ENCODE data around the gene ARHGAP6. TPM values are rescaled to one million over a fixed set of nuclear protein-coding genes. Genes with fewer than 3 reads are reported as not detected.

The ARHGAP6 gene
- total and polyA plus RNA-seq, 7 donors: 1.8 to 20.6 (median 6.4) TPM

DNA sequence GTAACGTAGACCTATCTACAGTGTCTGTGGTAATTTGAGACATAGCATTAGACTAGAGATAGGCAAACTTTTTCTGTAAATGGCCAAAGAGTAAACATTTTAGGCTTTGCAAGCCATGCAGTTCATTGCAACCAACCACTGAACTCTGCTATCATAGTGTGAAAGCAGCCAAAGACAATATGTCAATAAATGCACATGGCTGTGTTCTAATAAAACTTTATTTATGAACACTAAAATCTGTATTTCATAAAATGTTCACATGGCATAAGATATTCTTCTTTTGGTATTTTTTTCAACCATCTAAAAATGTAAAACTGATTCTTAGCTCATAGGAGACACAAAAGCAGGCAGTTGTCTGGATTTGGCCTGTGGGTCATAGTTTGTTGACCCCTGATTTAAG is 251.6 kb downstream of the ARHGAP6 start:
- Histone ChIP-seq H3K4me3 (no peak overlapping the region), H3K36me3 (ENCODE audit: insufficient read depth in 1 of 2, low read depth in 1 of 2) (no peaks in the 10 kb centered on the region), H3K27ac (no peak overlapping the region), H3K27me3 (ENCODE audit: insufficient read depth in 3 of 3, low read length in 2 of 3) (no peaks in the 10 kb centered on the region), H3K4me1 (no peaks in the 10 kb centered on the region), H3K9me3 (peaks cover 3% of the 10 kb centered on the region)
- no peak for ATAC-seq
- intact Hi-C loops (cut with DNase I): no loop called here
- TF ChIP-seq, protein P1, sequence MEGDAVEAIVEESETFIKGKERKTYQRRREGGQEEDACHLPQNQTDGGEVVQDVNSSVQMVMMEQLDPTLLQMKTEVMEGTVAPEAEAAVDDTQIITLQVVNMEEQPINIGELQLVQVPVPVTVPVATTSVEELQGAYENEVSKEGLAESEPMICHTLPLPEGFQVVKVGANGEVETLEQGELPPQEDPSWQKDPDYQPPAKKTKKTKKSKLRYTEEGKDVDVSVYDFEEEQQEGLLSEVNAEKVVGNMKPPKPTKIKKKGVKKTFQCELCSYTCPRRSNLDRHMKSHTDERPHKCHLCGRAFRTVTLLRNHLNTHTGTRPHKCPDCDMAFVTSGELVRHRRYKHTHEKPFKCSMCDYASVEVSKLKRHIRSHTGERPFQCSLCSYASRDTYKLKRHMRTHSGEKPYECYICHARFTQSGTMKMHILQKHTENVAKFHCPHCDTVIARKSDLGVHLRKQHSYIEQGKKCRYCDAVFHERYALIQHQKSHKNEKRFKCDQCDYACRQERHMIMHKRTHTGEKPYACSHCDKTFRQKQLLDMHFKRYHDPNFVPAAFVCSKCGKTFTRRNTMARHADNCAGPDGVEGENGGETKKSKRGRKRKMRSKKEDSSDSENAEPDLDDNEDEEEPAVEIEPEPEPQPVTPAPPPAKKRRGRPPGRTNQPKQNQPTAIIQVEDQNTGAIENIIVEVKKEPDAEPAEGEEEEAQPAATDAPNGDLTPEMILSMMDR (IDR thresholded peaks at IDR 0.05): no peak
- DNase-seq: no peak
- WGBS, 3 donors: 90 to 100% (median 98%) methylated on average over 1 of the region's 1 CpG

DNA sequence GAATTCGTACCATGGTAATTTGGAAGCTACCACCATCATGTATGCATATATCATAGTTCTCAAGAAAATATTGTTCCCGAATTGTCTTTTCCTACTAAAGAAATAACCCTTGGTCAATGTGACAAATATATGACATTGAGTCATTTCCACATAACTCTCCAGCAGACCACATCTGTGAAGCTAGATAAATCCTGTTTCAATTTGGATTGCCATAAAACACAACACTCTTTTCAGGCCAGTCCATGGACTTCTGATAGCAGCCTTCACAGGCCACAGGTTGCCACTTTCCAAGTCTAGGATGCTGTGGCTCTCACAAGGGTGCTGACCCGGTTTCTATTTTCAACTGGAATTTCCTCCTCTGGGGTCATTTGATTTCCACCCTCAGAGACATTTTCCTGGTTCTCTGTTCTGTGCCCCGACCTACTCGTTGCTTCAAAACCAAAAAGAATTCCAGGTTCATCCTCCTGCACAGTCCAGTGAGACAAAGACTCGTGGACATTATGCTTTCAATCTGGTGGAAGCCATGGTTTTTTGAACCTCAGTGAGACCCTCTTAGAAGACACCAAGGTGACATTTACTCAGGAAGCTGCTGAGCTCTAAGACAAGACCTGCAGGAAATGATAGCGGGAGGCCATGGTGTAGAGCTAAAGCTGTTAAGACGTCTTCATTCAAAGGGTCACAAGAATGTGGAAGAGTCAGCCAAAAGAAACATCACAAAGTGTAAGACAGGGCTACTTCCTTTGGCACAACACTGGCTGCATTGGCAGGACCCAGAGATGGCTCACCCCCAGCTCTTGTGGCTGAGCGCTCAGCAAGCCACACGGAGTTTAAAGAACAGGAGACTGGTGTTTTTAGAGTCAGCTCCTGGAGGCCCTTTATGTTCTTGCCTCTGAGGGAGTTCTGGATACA is 252.8 kb downstream of the ARHGAP6 start:
- ATAC-seq (no peak), DNase-seq (no peak)
- WGBS, 3 donors: 54 to 63% (median 57%) methylated on average over 10 of the region's 10 CpGs
- no peaks in the 10 kb centered on the region for H3K4me1 ChIP-seq
- H3K9me3 ChIP-seq: peaks cover 3% of the 10 kb centered on the region
- intact Hi-C loops (cut with DNase I): no loop called here
- H3K27me3 ChIP-seq (ENCODE audit: insufficient read depth in 3 of 3, low read length in 2 of 3): no peaks in the 10 kb centered on the region
- no peaks in the 10 kb centered on the region for H3K36me3 ChIP-seq (ENCODE audit: insufficient read depth in 1 of 2, low read depth in 1 of 2)
- no peak overlapping the region for H3K4me3 ChIP-seq
- TF ChIP-seq, protein P1 (IDR thresholded peaks at IDR 0.05): no peak
- no peak overlapping the region for H3K27ac ChIP-seq

DNA sequence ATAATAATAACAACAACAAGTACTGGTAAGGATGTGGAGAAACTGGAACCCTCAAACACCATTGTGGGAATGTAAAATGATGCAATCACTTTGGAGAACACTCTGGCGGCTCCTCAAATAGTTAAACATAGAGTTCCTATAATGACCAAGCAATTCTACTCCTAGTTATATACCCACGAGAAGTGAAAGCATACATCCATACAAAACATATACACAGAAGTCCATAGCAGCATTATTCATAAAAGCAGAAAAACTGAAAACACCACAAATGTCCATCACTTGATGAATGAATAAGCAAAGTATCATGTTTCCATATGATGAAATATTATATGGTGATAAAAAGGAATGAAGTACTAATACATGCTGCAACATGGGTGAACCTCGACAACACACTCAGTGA is 255.8 kb downstream of the ARHGAP6 start:
- H3K4me3 ChIP-seq: no peak overlapping the region
- ATAC-seq (no peak), DNase-seq (no peak)
- TF ChIP-seq, protein P1 (IDR thresholded peaks at IDR 0.05): no peak
- no peaks in the 10 kb centered on the region for H3K36me3 ChIP-seq (ENCODE audit: insufficient read depth in 1 of 2, low read depth in 1 of 2)
- no peak overlapping the region for H3K27ac ChIP-seq
- H3K27me3 ChIP-seq (ENCODE audit: insufficient read depth in 3 of 3, low read length in 2 of 3): no peaks in the 10 kb centered on the region
- no peaks in the 10 kb centered on the region for H3K9me3 ChIP-seq
- WGBS, 3 donors: 76 to 94% (median 91%) methylated on average over 3 of the region's 3 CpGs
- intact Hi-C loops (cut with DNase I): no loop called here
- no peaks in the 10 kb centered on the region for H3K4me1 ChIP-seq

DNA sequence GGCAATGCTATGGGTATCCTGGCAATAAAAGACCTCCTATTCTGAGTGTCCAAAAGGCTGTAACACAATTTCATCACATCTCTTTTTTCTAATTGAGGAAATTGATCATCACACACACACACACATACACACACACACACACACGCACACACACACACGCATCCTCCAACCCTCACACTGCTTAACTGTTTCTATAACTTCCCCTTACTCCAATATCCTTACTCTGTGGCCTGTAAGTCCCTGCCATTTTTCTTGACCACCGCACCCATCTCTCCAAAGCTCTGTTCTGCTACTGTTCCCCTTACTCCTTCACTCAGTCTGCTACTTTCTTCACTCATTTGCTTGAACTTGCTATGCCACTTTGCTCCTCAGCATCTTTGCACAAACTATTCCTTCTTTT is 256.9 kb downstream of the ARHGAP6 start:
- DNase-seq (no peak), ATAC-seq (no peak)
- H3K27ac ChIP-seq: no peak overlapping the region
- no peaks in the 10 kb centered on the region for H3K36me3 ChIP-seq (ENCODE audit: insufficient read depth in 1 of 2, low read depth in 1 of 2)
- no peak overlapping the region for H3K4me3 ChIP-seq
- intact Hi-C loops (cut with DNase I): no loop called here
- H3K27me3 ChIP-seq (ENCODE audit: insufficient read depth in 3 of 3, low read length in 2 of 3): no peaks in the 10 kb centered on the region
- H3K9me3 ChIP-seq: no peaks in the 10 kb centered on the region
- TF ChIP-seq, protein P1 (IDR thresholded peaks at IDR 0.05): no peak
- 79 to 97% (median 94%) methylated on average over 3 of the region's 3 CpGs for WGBS, 3 donors
- H3K4me1 ChIP-seq: no peaks in the 10 kb centered on the region

DNA sequence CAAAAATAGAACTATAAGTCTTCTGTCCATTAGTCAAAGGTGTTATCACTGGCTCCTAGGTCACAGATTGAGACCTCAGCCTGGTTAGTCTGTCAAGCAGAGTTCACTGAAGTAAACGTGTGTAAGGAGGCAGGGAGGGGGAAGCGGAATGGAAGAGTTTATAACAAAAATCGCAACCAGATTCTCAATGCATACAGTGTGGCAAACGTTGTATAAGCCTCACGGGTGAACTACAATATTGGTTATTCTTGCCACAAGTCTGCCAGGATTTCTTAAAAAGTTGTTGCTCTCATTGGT is 257.7 kb downstream of the ARHGAP6 start:
- intact Hi-C loops (cut with DNase I): no loop called here
- Histone ChIP-seq H3K27me3 (ENCODE audit: insufficient read depth in 3 of 3, low read length in 2 of 3) (no peaks in the 10 kb centered on the region), H3K9me3 (no peaks in the 10 kb centered on the region), H3K36me3 (ENCODE audit: insufficient read depth in 1 of 2, low read depth in 1 of 2) (no peaks in the 10 kb centered on the region), H3K4me3 (no peak overlapping the region), H3K27ac (no peak overlapping the region), H3K4me1 (no peaks in the 10 kb centered on the region)
- 61 to 82% (median 73%) methylated on average over 5 of the region's 5 CpGs for WGBS, 3 donors
- DNase-seq (no peak), ATAC-seq (no peak)
- TF ChIP-seq, protein P1 (IDR thresholded peaks at IDR 0.05): no peak
